ENCODE results near the gene S100A2.

S100A2 gene

GRCh38 chr1:153548722-153549688 lies 16.6 kb downstream of the S100A2 start, which contains the start of gene S100A3:
Gene S100A3 (minus strand): TSS chr1:153549258. CDS start chr1:153548485, 773 bp downstream.
- TF ChIP-seq POLR2A (IDR thresholded peaks at IDR 0.05; ENCODE audit: low read depth, low read length): 0 out of 2 replicates have a peak, but pooled peaks have one; percentile 2
- no peak for DNase-seq (ENCODE audit: insufficient read length, low spot score)
- FAIRE-seq: no peak

- no peak for TF ChIP-seq POLR2A (IDR thresholded peaks at IDR 0.05; ENCODE audit: low read depth, low read length)
- FAIRE-seq (no peak), DNase-seq (ENCODE audit: insufficient read length, low spot score) (no peak)
These were observed 17.8 kb downstream of the S100A2 start for GRCh38 chr1:153547560-153548551.

GRCh38 chr1:153546796-153547559 lies 18.7 kb downstream of the S100A2 start:
- no peak for FAIRE-seq
- no peak for TF ChIP-seq POLR2A (IDR thresholded peaks at IDR 0.05; ENCODE audit: low read depth, low read length)
- DNase-seq (ENCODE audit: insufficient read length, low spot score): no peak

GRCh38 chr1:153546371-153546770 lies 19.3 kb downstream of the S100A2 start:
- no peak for TF ChIP-seq POLR2A (IDR thresholded peaks at IDR 0.05; ENCODE audit: low read depth, low read length)
- FAIRE-seq: no peak
- DNase-seq (ENCODE audit: insufficient read length, low spot score): no peak

- no peak for FAIRE-seq
- TF ChIP-seq POLR2A (IDR thresholded peaks at IDR 0.05; ENCODE audit: low read depth, low read length): peak; percentile 14; the same call in 1 of the 2 replicates
- DNase-seq (ENCODE audit: insufficient read length, low spot score): no peak
These were observed 20.3 kb downstream of the S100A2 start, which contains the start of gene S100A4 for GRCh38 chr1:153545067-153546055. Gene S100A4 (minus strand): TSS chr1:153545806. CDS start chr1:153544794, 1,012 bp downstream.

- no peak for DNase-seq (ENCODE audit: insufficient read length, low spot score)
- TF ChIP-seq POLR2A (IDR thresholded peaks at IDR 0.05; ENCODE audit: low read depth, low read length): peak; percentile 2; the same call in 1 of the 2 replicates
- FAIRE-seq: no peak
These were observed 21.1 kb downstream of the S100A2 start for GRCh38 chr1:153544453-153545066.

- DNase-seq (ENCODE audit: insufficient read length, low spot score) (no peak), FAIRE-seq (no peak)
- TF ChIP-seq POLR2A (IDR thresholded peaks at IDR 0.05; ENCODE audit: low read depth, low read length): no peak
These were observed 21.9 kb downstream of the S100A2 start for GRCh38 chr1:153543736-153544135.

GRCh38 chr1:153542956-153543711 lies 22.5 kb downstream of the S100A2 start:
- no peak for TF ChIP-seq POLR2A (IDR thresholded peaks at IDR 0.05; ENCODE audit: low read depth, low read length)
- FAIRE-seq (no peak), DNase-seq (ENCODE audit: insufficient read length, low spot score) (no peak)

GRCh38 chr1:153541641-153542590 lies 23.7 kb downstream of the S100A2 start:
- DNase-seq (ENCODE audit: insufficient read length, low spot score) (no peak), FAIRE-seq (no peak)

More at GRCh38 chr1:153541641-153542590, 23.7 kb downstream of the S100A2 start:
- TF ChIP-seq POLR2A (IDR thresholded peaks at IDR 0.05; ENCODE audit: low read depth, low read length): 0 out of 2 replicates have a peak, but pooled peaks have one; percentile 9
